Rectal smooth muscle tissue (tissue), 1 donor: ENCODE results near the gene OTOGL.
A peak's percentile ranks its signal among the peaks of the same experiment; 100 is the strongest.

Experiments used
- H3K27ac ChIP-seq: one replicate; pipeline ENCODE4 v1.7.0; 2013; ENCODE audit warnings: low read depth, low read length, inconsistent platforms
- H3K27me3 ChIP-seq: one replicate; pipeline ENCODE4 v1.7.0; 2013; ENCODE audit warnings: low read length; ENCODE audit not compliant: control insufficient read depth, insufficient read depth
- H3K36me3 ChIP-seq: one replicate; pipeline ENCODE4 v1.7.0; 2013; ENCODE audit warnings: low read length; ENCODE audit not compliant: control insufficient read depth, insufficient read depth
- H3K4me1 ChIP-seq: one replicate; pipeline ENCODE4 v1.7.0; 2013; ENCODE audit warnings: low read length; ENCODE audit not compliant: control insufficient read depth, insufficient read depth
- H3K4me3 ChIP-seq: one replicate; pipeline ENCODE4 v1.7.0; 2013; ENCODE audit warnings: low read length
- H3K9ac ChIP-seq: one replicate; pipeline ENCODE4 v1.7.0; 2013; ENCODE audit warnings: low read length

OTOGL gene

GRCh38 chr12:80086025-80086424 is 13.3 kb upstream of the OTOGL start:
- Histone ChIP-seq H3K27me3 (no peaks in the 10 kb centered on the region), H3K27ac (no peak overlapping the region), H3K9ac (no peak overlapping the region), H3K4me1 (no peaks in the 10 kb centered on the region), H3K36me3 (no peaks in the 10 kb centered on the region), H3K4me3 (no peak overlapping the region)

GRCh38 chr12:80087486-80088213 is 11.7 kb upstream of the OTOGL start:
- Histone ChIP-seq H3K4me1 (no peaks in the 10 kb centered on the region), H3K9ac (no peak overlapping the region), H3K4me3 (no peak overlapping the region), H3K27me3 (no peaks in the 10 kb centered on the region), H3K36me3 (no peaks in the 10 kb centered on the region), H3K27ac (no peak overlapping the region)

GRCh38 chr12:80100591-80100990 is 1.3 kb downstream of the OTOGL start:
- no peak overlapping the region for H3K4me3 ChIP-seq
- no peak overlapping the region for H3K27ac ChIP-seq
- H3K36me3 ChIP-seq = no peaks in the 10 kb centered on the region
- no peak overlapping the region for H3K9ac ChIP-seq
- H3K27me3 ChIP-seq = no peaks in the 10 kb centered on the region
- H3K4me1 ChIP-seq = no peaks in the 10 kb centered on the region

GRCh38 chr12:80101126-80101525 is 1.8 kb downstream of the OTOGL start:
- Histone ChIP-seq H3K4me1 (no peaks in the 10 kb centered on the region), H3K27ac (no peak overlapping the region), H3K4me3 (no peak overlapping the region), H3K9ac (no peak overlapping the region), H3K27me3 (no peaks in the 10 kb centered on the region), H3K36me3 (no peaks in the 10 kb centered on the region)

- Histone ChIP-seq H3K4me1 (no peaks in the 10 kb centered on the region), H3K36me3 (no peaks in the 10 kb centered on the region), H3K9ac (no peak overlapping the region), H3K4me3 (no peak overlapping the region), H3K27me3 (no peaks in the 10 kb centered on the region), H3K27ac (no peak overlapping the region)
These were observed 7.9 kb downstream of the OTOGL start for GRCh38 chr12:80107221-80107620.

- peaks cover 15% of the 10 kb centered on the region for H3K4me1 ChIP-seq
- no peaks in the 10 kb centered on the region for H3K27me3 ChIP-seq
These were observed 17.4 kb downstream of the OTOGL start for GRCh38 chr12:80116735-80117134.

GRCh38 chr12:80118565-80119324 is 19.4 kb downstream of the OTOGL start:
- no peaks in the 10 kb centered on the region for H3K27me3 ChIP-seq
- H3K36me3 ChIP-seq = no peaks in the 10 kb centered on the region
- no peak overlapping the region for H3K9ac ChIP-seq
- H3K4me3 ChIP-seq = no peak overlapping the region
- no peak overlapping the region for H3K27ac ChIP-seq
- peaks cover 19% of the 10 kb centered on the region for H3K4me1 ChIP-seq

More at GRCh38 chr12:80116735-80117134, 17.4 kb downstream of the OTOGL start:
- no peak overlapping the region for H3K27ac ChIP-seq
- no peak overlapping the region for H3K9ac ChIP-seq
- no peaks in the 10 kb centered on the region for H3K36me3 ChIP-seq
- no peak overlapping the region for H3K4me3 ChIP-seq

- no peak overlapping the region for H3K9ac ChIP-seq
These were observed 21.7 kb downstream of the OTOGL start for GRCh38 chr12:80120994-80121393.

GRCh38 chr12:80121661-80122060 is 22.3 kb downstream of the OTOGL start:
- H3K4me3 ChIP-seq = no peak overlapping the region
- no peak overlapping the region for H3K27ac ChIP-seq
- no peaks in the 10 kb centered on the region for H3K27me3 ChIP-seq
- H3K9ac ChIP-seq = no peak overlapping the region
- peaks cover 19% of the 10 kb centered on the region for H3K4me1 ChIP-seq
- no peaks in the 10 kb centered on the region for H3K36me3 ChIP-seq

More at GRCh38 chr12:80120994-80121393, 21.7 kb downstream of the OTOGL start:
- Histone ChIP-seq H3K4me1 (peaks cover 19% of the 10 kb centered on the region), H3K27me3 (no peaks in the 10 kb centered on the region), H3K36me3 (no peaks in the 10 kb centered on the region), H3K27ac (peak overlapping the region; percentile 18), H3K4me3 (no peak overlapping the region)

GRCh38 chr12:80129895-80130530 is 30.7 kb downstream of the OTOGL start:
- Histone ChIP-seq H3K9ac (no peak overlapping the region), H3K36me3 (no peaks in the 10 kb centered on the region), H3K4me3 (no peak overlapping the region), H3K4me1 (no peaks in the 10 kb centered on the region), H3K27ac (peak overlapping the region; percentile 43), H3K27me3 (no peaks in the 10 kb centered on the region)

GRCh38 chr12:80135624-80136023 is 36.3 kb downstream of the OTOGL start:
- Histone ChIP-seq H3K27me3 (no peaks in the 10 kb centered on the region), H3K27ac (no peak overlapping the region), H3K9ac (no peak overlapping the region), H3K36me3 (no peaks in the 10 kb centered on the region), H3K4me1 (no peaks in the 10 kb centered on the region), H3K4me3 (no peak overlapping the region)

GRCh38 chr12:80140005-80140404 is 40.7 kb downstream of the OTOGL start:
- Histone ChIP-seq H3K4me1 (no peaks in the 10 kb centered on the region), H3K27me3 (no peaks in the 10 kb centered on the region), H3K4me3 (no peak overlapping the region), H3K27ac (no peak overlapping the region), H3K9ac (no peak overlapping the region), H3K36me3 (no peaks in the 10 kb centered on the region)
